PC-3 (cell line): ENCODE data around the gene PHC2.

Source experiments
- EZH2 ChIP-seq: fragments of 300-600 bp; sonication (generic); IDR thresholded peaks from one replicate; pipeline ENCODE4 v1.6.1; 2017; ENCODE audit warnings: antibody characterized with exemption, mild to moderate bottlenecking, low read length; ENCODE audit not compliant: unreplicated experiment
- TF ChIP-seq, protein P1 (sequence below): fragments of 300-600 bp; sonication (generic); conservative IDR thresholded peaks from 2 replicates; pipeline ENCODE4 v1.5.1; 2017; ENCODE audit warnings: antibody characterized with exemption, low read depth, mild to moderate bottlenecking, low read length

DNA sequence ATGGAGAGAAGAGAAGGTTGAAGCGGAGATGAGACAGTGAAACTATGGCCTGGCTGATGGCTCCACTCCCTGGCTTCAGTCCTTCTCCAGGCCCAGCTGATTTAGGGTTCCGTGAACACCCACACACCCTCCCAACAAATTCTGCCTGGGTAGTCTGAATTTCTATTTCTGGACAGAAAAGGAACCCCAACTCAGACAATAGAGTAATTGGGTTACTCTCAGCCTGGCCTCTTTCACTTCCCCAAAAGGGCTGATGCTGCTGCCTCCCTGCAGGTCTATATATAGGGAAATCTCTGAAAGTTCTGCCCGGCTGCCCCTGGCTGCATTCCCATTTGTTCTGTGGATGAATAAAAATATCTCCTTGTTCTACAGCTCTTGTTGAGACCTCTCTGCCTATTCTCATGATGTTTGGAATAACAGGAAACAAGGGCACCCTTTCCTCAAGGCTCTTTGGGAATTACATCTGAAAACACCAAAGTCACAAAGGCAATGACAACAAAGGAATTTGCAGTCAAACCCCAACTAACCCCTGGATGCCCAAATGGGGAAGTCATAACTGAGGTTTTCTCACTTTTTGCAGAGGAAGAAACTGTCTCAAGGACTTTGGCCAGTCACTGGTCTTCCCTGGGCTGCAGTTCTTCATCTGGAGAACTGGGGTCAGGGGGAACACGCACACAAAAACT is 30.2 kb upstream of the PHC2 start:
- TF ChIP-seq, protein P1, sequence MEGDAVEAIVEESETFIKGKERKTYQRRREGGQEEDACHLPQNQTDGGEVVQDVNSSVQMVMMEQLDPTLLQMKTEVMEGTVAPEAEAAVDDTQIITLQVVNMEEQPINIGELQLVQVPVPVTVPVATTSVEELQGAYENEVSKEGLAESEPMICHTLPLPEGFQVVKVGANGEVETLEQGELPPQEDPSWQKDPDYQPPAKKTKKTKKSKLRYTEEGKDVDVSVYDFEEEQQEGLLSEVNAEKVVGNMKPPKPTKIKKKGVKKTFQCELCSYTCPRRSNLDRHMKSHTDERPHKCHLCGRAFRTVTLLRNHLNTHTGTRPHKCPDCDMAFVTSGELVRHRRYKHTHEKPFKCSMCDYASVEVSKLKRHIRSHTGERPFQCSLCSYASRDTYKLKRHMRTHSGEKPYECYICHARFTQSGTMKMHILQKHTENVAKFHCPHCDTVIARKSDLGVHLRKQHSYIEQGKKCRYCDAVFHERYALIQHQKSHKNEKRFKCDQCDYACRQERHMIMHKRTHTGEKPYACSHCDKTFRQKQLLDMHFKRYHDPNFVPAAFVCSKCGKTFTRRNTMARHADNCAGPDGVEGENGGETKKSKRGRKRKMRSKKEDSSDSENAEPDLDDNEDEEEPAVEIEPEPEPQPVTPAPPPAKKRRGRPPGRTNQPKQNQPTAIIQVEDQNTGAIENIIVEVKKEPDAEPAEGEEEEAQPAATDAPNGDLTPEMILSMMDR, result no peak
- no peak for TF ChIP-seq EZH2
